Stimulated activated CD4-positive, alpha-beta T cell treated with anti-CD3 and anti-CD28 coated beads, Interleukin-2, amount 100 ng/mL, for 48 hours (primary cell): ENCODE measurements around the gene ARSA.
"Not testable (repeated sequence)": the region's sequence is repeated elsewhere in the genome, so short reads cannot be mapped to it uniquely, and the experiment has no call there.

Experiments used
- DNase-seq, 2 donors: peaks; one replicate each; pipeline ENCODE4 v3.0.0-alpha.2; 2020

The ARSA gene

GRCh38 chr22:50627642-50628542 is at the start of gene ARSA:
Gene ARSA, minus strand, starts transcription at chr22:50628152. Its CDS starts 373 bp downstream, at chr22:50627779.
- DNase-seq, result peak; percentile 54 to 68

DNA sequence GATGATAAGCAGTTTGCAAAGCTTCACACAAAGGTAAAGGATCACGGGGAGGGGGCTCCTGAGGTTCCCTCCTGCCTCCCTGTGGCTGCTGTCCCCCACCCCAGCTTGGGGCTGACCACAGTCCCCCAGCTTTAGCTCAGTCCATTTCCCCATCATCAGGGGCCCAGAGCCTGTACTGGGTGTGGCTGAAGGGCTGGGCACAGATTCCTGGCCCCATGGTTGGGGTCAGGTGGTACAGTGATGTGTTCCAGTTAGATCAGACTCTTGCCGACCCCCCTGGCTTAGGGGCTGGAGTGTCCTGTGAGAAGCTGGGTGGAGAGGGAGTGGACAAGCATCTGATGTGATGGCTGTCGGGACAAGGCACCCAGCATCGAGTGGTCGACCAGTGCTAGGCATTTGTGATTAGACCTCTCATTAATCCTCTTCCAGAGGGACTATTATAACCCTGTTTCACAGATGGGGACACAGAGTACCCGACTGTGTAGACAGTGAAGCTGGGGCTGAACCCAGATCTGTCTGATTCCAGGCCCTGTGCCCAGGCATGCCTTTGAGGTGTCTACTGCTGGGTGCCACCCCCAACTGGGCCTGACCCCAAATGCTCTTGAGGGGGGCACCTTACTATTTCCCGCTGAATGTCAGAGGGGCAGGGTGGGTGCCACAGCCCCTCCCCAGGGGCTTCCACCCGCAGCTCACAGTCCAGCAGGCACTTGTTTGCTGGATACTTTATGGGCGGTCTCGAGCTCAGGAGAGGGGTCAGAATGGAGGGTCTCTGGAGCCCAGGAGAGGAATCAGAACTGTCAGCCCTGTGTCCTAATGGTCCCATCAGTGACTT is 48.9 kb upstream of the ARSA start:
- DNase-seq, result no peak

DNA sequence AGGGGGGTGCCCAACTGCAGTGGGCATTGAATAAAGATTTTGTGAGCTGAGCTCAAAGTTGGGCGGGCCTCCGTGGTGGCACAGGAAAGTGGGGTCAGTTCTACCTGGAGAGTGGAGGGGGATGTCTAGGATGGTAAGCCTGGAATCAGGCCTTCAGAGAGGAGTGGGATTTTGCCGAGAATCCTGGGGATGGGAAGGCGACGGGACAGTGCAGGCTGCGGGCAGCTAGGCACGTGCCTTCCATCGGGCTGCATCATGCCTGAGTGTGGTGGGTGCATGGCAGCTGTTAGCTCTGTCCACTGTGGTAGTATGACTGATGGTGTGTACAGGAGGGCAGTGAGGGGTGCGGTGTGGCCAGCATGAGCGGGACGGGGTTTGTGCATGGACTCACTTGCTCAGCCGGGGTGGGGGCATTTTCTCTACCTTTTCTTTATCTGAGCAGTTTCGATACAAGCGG is 48.3 kb upstream of the ARSA start:
- no peak for DNase-seq

- DNase-seq, result no peak
Measured at GRCh38 chr22:50675553-50676179, 47.7 kb upstream of the ARSA start.

- no peak for DNase-seq
Measured at GRCh38 chr22:50674606-50675552, 46.9 kb upstream of the ARSA start.

DNA sequence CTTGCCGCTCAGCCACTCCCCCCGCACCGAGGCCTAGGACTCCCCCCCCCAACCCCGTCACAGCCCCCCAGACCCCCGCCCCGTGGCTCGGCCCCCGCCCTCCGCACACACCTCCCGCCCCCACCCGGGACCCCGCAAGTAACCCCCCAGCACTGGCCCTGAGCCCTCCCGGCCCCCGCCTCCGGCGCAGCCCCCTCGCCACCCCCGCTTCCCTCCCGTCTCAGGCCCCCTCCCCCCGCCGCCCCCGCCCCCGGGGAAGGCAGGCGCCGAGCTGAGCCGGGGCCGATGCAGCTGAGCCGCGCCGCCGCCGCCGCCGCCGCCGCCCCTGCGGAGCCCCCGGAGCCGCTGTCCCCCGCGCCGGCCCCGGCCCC is 46.2 kb upstream of the ARSA start:
- no peak for DNase-seq

GRCh38 chr22:50673231-50674129 is 45.5 kb upstream of the ARSA start:
- no peak for DNase-seq

DNA sequence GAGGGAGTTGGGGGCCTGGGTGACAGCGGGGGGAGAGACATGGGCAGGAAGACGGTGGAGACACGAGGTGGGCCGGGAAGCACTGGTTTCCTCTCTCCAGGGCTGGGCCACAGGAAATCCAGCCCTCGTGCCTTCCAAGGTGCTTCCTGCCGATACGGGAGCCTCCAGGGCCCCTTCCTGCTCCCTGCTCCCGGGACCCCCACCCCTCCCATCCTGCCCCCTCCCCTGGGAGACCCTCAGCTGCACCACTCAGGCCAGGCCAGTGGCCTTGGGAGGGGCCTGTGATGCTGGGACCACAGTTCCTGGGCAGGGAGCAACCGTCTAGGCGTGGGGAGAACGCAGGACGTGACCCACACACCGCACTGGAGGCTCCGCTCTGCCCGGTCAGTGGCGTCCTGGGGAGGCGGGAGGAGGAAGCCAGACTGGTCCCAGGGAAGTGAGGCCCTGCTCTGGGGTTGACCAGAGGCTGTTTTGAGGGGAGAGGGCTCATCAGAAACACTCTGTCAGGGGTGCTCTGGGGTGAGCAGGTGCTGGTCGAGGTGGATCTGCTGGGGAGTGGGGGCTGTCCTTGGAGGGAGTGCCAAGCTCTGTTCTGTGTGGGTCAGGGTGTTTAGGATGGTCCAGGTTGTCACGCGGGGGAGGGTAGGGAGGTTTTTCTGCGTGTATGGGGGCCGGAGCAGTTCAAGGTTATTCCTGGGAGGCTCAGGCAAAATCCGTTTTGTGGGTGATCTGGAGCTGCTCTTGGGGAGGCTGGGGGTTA is 44.7 kb upstream of the ARSA start, which contains the start of gene SHANK3:
Gene SHANK3, plus strand, starts transcription at position 353 of the 760 bp plus-strand sequence.
- DNase-seq, result no peak

DNA sequence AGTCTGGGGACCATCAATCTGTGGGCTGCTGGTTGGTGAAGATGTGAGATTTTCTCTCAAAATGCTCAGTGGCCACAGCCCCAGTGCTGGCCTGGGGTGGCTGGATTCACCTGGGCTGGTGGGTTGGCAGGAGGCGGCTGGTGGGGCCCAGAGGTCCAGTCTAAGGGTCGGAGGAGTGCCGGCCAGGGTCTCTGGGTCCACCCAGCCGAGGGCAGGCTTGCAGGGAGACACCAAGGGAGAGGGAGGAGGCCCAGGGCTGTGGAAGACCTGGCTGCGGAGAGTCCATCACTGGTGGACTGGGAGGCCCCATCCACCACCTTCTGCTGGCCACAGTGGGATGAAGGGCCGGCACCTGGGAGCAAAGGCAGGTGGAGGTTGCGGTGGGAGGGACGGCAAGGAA is 44.1 kb upstream of the ARSA start:
- DNase-seq, result no peak

- no peak for DNase-seq
Measured at GRCh38 chr22:50671641-50672040, 43.7 kb upstream of the ARSA start.

- DNase-seq, result no peak
Measured at GRCh38 chr22:50670914-50671538, 43.1 kb upstream of the ARSA start.

GRCh38 chr22:50670513-50670912 is 42.6 kb upstream of the ARSA start:
- no peak for DNase-seq

DNA sequence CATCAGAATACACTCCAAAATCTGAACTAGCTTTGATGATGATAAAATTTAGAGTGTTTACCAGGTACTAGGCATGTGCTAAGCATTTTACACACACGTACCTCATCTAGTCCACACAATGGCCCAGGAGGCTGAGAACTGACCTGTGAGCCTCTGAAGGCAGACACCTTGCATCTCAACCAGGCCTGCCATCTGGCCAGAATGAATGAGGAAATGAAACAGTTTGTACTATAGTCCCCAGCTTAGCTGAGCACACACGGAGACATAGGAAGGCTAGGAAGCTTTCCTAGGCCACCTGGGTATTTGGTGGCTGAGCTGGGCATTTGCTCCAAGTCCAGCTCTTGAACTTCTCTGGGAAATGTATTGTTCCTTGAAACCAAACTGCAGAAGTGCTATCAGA is 37.8 kb upstream of the ARSA start:
- DNase-seq, result no peak

DNA sequence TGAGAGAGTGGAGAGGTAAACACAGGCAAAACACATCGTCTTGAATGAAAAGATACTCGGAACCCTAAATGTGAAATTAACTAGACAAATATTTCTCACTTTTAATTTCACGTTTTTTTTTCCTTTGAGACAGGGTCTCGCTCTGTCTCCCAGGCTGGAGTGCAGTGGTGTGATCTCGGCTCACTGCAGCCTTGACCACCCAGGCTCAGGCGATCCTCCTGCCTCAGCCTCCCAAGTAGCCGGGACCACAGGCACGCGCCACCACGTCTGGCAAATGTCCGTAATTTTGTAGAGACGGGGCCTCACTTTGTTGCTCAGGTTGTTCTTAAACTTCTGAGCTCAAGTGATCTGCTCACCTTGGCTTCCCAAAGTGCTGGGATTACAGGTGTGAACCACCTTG is 37.3 kb upstream of the ARSA start:
- no peak for DNase-seq

- no peak for DNase-seq
Measured at GRCh38 chr22:50660306-50660705, 32.4 kb upstream of the ARSA start.

DNA sequence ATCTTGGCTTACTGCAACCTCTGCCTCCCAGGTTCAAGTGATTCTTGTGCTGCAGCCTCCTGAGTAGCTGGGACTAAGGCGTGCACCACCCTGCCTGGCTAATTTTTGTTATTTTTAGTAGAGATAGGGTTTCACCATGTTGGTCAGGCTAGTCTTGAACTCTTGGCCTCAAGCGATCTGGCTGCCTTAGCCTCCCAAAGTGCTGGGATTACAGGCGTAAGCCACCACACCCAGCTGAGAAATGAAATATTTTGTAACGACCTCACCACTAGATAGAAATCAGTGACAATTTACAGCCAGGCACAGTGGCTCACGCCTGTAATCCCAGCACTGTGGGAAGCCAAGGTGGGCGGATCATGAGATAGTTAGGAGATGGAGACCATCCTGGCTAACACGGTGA is 31.8 kb upstream of the ARSA start:
- not testable (repeated sequence) for DNase-seq

GRCh38 chr22:50657925-50658324 is 30.0 kb upstream of the ARSA start:
- DNase-seq, result no peak

DNA sequence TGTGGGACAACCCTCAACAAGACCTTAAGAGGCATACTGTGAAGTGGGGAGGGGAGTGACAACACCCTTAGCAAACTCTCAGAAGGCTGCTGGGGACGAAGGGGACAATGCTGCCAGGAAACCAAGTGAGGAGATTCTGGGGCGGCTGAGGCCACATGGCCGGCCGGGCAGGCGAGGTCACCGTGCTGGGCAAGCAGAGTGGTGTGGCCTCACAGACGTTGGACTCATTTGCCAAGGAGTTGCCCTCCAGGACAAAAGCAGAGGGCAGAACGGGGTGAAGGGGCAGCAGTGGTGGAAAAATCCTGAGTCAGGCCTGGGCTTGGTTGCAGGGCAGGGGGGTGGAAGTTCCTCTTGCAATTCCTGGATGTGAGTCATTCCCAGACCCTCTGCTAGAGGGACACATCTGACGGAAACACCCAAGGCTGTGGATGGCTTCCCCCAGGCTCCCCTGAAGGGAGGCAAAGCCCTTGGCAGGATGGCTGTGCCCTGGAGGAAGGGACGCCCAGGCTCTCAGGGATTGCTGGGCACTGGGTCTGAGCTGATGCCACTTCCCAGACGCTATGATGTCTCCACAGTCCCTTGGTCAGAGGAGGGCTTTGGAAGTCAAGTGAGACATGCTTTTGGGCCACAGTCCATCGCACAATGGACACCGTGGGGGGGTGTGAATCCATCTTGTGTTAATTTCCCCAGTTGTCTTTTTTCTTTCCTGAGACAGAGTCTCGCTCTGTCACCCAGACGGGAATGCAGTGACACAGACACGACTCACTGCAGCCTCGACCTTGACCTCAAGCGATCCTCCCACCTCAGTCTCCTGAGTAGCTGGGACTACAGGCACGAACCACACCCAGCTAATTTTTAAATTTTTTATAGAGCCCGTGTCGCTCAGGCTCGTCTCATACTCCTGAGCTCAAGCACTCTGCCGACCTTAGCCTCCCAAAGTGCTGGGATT is 28.4 kb upstream of the ARSA start:
- DNase-seq, result no peak

- not testable (repeated sequence) for DNase-seq
Measured at GRCh38 chr22:50654664-50655063, 26.7 kb upstream of the ARSA start.
